ENCODE results near the gene GTF2H4.
"Not testable (repeated sequence)": the region's sequence is repeated elsewhere in the genome, so short reads cannot be mapped to it uniquely, and the experiment has no call there.

The GTF2H4 gene

GRCh38 chr6:30907758-30908591 lies at the start of gene GTF2H4:
Gene GTF2H4, plus strand, starts transcription at chr6:30908207.
- DNase-seq: peak; percentile 98

- not testable (repeated sequence) for DNase-seq
Observed at GRCh38 chr6:30859726-30860125, 48.3 kb upstream of the GTF2H4 start.

GRCh38 chr6:30861257-30862048 lies 46.6 kb upstream of the GTF2H4 start:
- DNase-seq: no peak

- DNase-seq: no peak
Observed at GRCh38 chr6:30862156-30862875, 45.7 kb upstream of the GTF2H4 start.

- DNase-seq: no peak
Observed at GRCh38 chr6:30864325-30864724, 43.7 kb upstream of the GTF2H4 start.

GRCh38 chr6:30869241-30869749 lies 38.7 kb upstream of the GTF2H4 start:
- not testable (repeated sequence) for DNase-seq

- no peak for DNase-seq
Observed at GRCh38 chr6:30870546-30870945, 37.5 kb upstream of the GTF2H4 start.

GRCh38 chr6:30871592-30872183 lies 36.3 kb upstream of the GTF2H4 start:
- no peak for DNase-seq

GRCh38 chr6:30873137-30873640 lies 34.8 kb upstream of the GTF2H4 start:
- DNase-seq: no peak

GRCh38 chr6:30873795-30874194 lies 34.2 kb upstream of the GTF2H4 start:
- DNase-seq: not testable (repeated sequence)

GRCh38 chr6:30875244-30876038 lies 32.6 kb upstream of the GTF2H4 start:
- DNase-seq: no peak

- no peak for DNase-seq
Observed at GRCh38 chr6:30876039-30876730, 31.8 kb upstream of the GTF2H4 start.

- peak; percentile 76 for DNase-seq
Observed at GRCh38 chr6:30877419-30878262, 30.4 kb upstream of the GTF2H4 start.

GRCh38 chr6:30879684-30880427 lies 28.2 kb upstream of the GTF2H4 start:
- DNase-seq: no peak

- DNase-seq: no peak
Observed at GRCh38 chr6:30880698-30881252, 27.2 kb upstream of the GTF2H4 start.

- no peak for DNase-seq
Observed at GRCh38 chr6:30881392-30882203, 26.4 kb upstream of the GTF2H4 start.

- DNase-seq: no peak
Observed at GRCh38 chr6:30882204-30882758, 25.7 kb upstream of the GTF2H4 start.

Measured in NCI-H1105 (cell line).